Measurements from ENCODE around the gene C1orf87. TPM values are rescaled to one million over a fixed set of nuclear protein-coding genes. Genes with fewer than 3 reads are reported as not detected.

C1orf87 gene
- total RNA-seq, 1 donor from 2014 or later = 0.17 TPM

GRCh38 chr1:60065199-60065598 is 8.4 kb downstream of the C1orf87 start:
- TF ChIP-seq CTCF (conservative IDR thresholded peaks at IDR 0.05; ENCODE audit: low read depth, low read length) = no peak
- no peak overlapping the region for H3K4me3 ChIP-seq (ENCODE audit: low read depth, low read length)
- no peak for DNase-seq (ENCODE audit: low read depth)

- TF ChIP-seq CTCF (conservative IDR thresholded peaks at IDR 0.05; ENCODE audit: low read depth, low read length) = no peak
- H3K4me3 ChIP-seq (ENCODE audit: low read depth, low read length) = no peak overlapping the region
- DNase-seq (ENCODE audit: low read depth) = no peak
Observed at GRCh38 chr1:60063561-60063960, 10.0 kb downstream of the C1orf87 start.

- no peak for TF ChIP-seq CTCF (conservative IDR thresholded peaks at IDR 0.05; ENCODE audit: low read depth, low read length)
- no peak for DNase-seq (ENCODE audit: low read depth)
- no peak overlapping the region for H3K4me3 ChIP-seq (ENCODE audit: low read depth, low read length)
Observed at GRCh38 chr1:60059468-60059867, 14.1 kb downstream of the C1orf87 start.

- no peak for DNase-seq (ENCODE audit: low read depth)
- H3K4me3 ChIP-seq (ENCODE audit: low read depth, low read length) = no peak overlapping the region
- TF ChIP-seq CTCF (conservative IDR thresholded peaks at IDR 0.05; ENCODE audit: low read depth, low read length) = no peak
Observed at GRCh38 chr1:60055336-60055735, 18.2 kb downstream of the C1orf87 start.

- TF ChIP-seq CTCF (conservative IDR thresholded peaks at IDR 0.05; ENCODE audit: low read depth, low read length) = no peak
- DNase-seq (ENCODE audit: low read depth) = no peak
- H3K4me3 ChIP-seq (ENCODE audit: low read depth, low read length) = no peak overlapping the region
Observed at GRCh38 chr1:60054374-60054773, 19.2 kb downstream of the C1orf87 start.

GRCh38 chr1:60052601-60053000 is 21.0 kb downstream of the C1orf87 start:
- no peak for DNase-seq (ENCODE audit: low read depth)
- TF ChIP-seq CTCF (conservative IDR thresholded peaks at IDR 0.05; ENCODE audit: low read depth, low read length) = no peak
- no peak overlapping the region for H3K4me3 ChIP-seq (ENCODE audit: low read depth, low read length)

- no peak for DNase-seq (ENCODE audit: low read depth)
- no peak overlapping the region for H3K4me3 ChIP-seq (ENCODE audit: low read depth, low read length)
- no peak for TF ChIP-seq CTCF (conservative IDR thresholded peaks at IDR 0.05; ENCODE audit: low read depth, low read length)
Observed at GRCh38 chr1:60051191-60051590, 22.4 kb downstream of the C1orf87 start.

Measured in epithelial cell of proximal tubule (primary cell).